Glutamatergic neuron (in vitro differentiated cells): ENCODE measurements around the gene AK8. TPM values are rescaled to one million over a fixed set of nuclear protein-coding genes. Genes with fewer than 3 reads are reported as not detected.

Experiments used
- DNase-seq: peaks from one replicate; pipeline ENCODE4 v3.0.0; 2022
- H3K27ac Mint-ChIP-seq: one replicate; pipeline ENCODE4 v1.8.0; 2020; ENCODE audit warnings: mild to moderate bottlenecking, mixed read lengths, inconsistent platforms; ENCODE audit not compliant: unreplicated experiment
- H3K27me3 Mint-ChIP-seq: one replicate; pipeline ENCODE4 v1.8.0; 2020; ENCODE audit warnings: mild to moderate bottlenecking, moderate library complexity, mixed read lengths, inconsistent platforms; ENCODE audit not compliant: unreplicated experiment
- H3K36me3 Mint-ChIP-seq: one replicate; pipeline ENCODE4 v1.8.0; 2020; ENCODE audit warnings: mild to moderate bottlenecking, mixed read lengths, inconsistent platforms; ENCODE audit not compliant: unreplicated experiment
- H3K4me1 Mint-ChIP-seq: one replicate; pipeline ENCODE4 v1.8.0; 2020; ENCODE audit warnings: mild to moderate bottlenecking, low read depth, mixed read lengths, inconsistent platforms; ENCODE audit not compliant: unreplicated experiment
- H3K4me3 Mint-ChIP-seq: one replicate; pipeline ENCODE4 v1.8.0; 2020; ENCODE audit warnings: mild to moderate bottlenecking, mixed read lengths, inconsistent platforms; ENCODE audit not compliant: unreplicated experiment
- H3K9me3 Mint-ChIP-seq: one replicate; pipeline ENCODE4 v1.8.0; 2020; ENCODE audit warnings: mild to moderate bottlenecking, moderate library complexity, mixed read lengths, inconsistent platforms; ENCODE audit not compliant: unreplicated experiment
- total RNA-seq: library from RNA; stranded (reverse); fragmentation: NEBNext Ultra II Directional; extraction: Animal tissue kit (Norgen Biotek cat#: 25700); gene quantifications from one replicate; pipeline ENCODE4 v1.2.1, GENCODE V29; 2021; ENCODE audit not compliant: unreplicated experiment
- TF ChIP-seq, protein P1 (sequence below): fragments of 200-600 bp; sonication (generic); IDR thresholded peaks from one replicate; pipeline ENCODE4 v1.5.0; 2021; ENCODE audit not compliant: partially characterized antibody, unreplicated experiment

Gene AK8
- total RNA-seq, 1 donor from 2014 or later = 0.44 TPM

- no peak for DNase-seq
- no peaks in the 10 kb centered on the region for H3K27me3 Mint-ChIP-seq
- H3K27ac Mint-ChIP-seq = no peak overlapping the region
- peaks cover 8% of the 10 kb centered on the region for H3K4me1 Mint-ChIP-seq
- TF ChIP-seq, protein P1, sequence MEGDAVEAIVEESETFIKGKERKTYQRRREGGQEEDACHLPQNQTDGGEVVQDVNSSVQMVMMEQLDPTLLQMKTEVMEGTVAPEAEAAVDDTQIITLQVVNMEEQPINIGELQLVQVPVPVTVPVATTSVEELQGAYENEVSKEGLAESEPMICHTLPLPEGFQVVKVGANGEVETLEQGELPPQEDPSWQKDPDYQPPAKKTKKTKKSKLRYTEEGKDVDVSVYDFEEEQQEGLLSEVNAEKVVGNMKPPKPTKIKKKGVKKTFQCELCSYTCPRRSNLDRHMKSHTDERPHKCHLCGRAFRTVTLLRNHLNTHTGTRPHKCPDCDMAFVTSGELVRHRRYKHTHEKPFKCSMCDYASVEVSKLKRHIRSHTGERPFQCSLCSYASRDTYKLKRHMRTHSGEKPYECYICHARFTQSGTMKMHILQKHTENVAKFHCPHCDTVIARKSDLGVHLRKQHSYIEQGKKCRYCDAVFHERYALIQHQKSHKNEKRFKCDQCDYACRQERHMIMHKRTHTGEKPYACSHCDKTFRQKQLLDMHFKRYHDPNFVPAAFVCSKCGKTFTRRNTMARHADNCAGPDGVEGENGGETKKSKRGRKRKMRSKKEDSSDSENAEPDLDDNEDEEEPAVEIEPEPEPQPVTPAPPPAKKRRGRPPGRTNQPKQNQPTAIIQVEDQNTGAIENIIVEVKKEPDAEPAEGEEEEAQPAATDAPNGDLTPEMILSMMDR = no peak
- no peaks in the 10 kb centered on the region for H3K36me3 Mint-ChIP-seq
- no peaks in the 10 kb centered on the region for H3K9me3 Mint-ChIP-seq
- H3K4me3 Mint-ChIP-seq = no peak overlapping the region
Measured at GRCh38 chr9:132914924-132915323, 36.8 kb upstream of the AK8 start.

GRCh38 chr9:132912131-132912530, 34.0 kb upstream of the AK8 start:
- no peaks in the 10 kb centered on the region for H3K9me3 Mint-ChIP-seq
- H3K27me3 Mint-ChIP-seq = no peaks in the 10 kb centered on the region
- no peak overlapping the region for H3K27ac Mint-ChIP-seq
- H3K4me3 Mint-ChIP-seq = no peak overlapping the region
- H3K4me1 Mint-ChIP-seq = no peaks in the 10 kb centered on the region
- TF ChIP-seq, protein P1 = no peak
- no peak for DNase-seq
- H3K36me3 Mint-ChIP-seq = no peaks in the 10 kb centered on the region

- TF ChIP-seq, protein P1 = no peak
- no peak overlapping the region for H3K27ac Mint-ChIP-seq
- no peaks in the 10 kb centered on the region for H3K36me3 Mint-ChIP-seq
- no peak for DNase-seq
- peaks cover 3% of the 10 kb centered on the region for H3K27me3 Mint-ChIP-seq
- no peaks in the 10 kb centered on the region for H3K4me1 Mint-ChIP-seq
- H3K4me3 Mint-ChIP-seq = no peak overlapping the region
- H3K9me3 Mint-ChIP-seq = no peaks in the 10 kb centered on the region
Measured at GRCh38 chr9:132910376-132910775, 32.3 kb upstream of the AK8 start.

GRCh38 chr9:132909311-132909710, 31.2 kb upstream of the AK8 start:
- TF ChIP-seq, protein P1 = no peak
- Mint-ChIP-seq H3K36me3 (no peaks in the 10 kb centered on the region), H3K4me1 (no peaks in the 10 kb centered on the region), H3K27ac (no peak overlapping the region), H3K27me3 (peaks cover 3% of the 10 kb centered on the region), H3K9me3 (no peaks in the 10 kb centered on the region), H3K4me3 (no peak overlapping the region)
- no peak for DNase-seq

- H3K27ac Mint-ChIP-seq = no peak overlapping the region
- no peaks in the 10 kb centered on the region for H3K36me3 Mint-ChIP-seq
- TF ChIP-seq, protein P1 = no peak
- H3K9me3 Mint-ChIP-seq = no peaks in the 10 kb centered on the region
- DNase-seq = no peak
- H3K27me3 Mint-ChIP-seq = peaks cover 3% of the 10 kb centered on the region
- no peaks in the 10 kb centered on the region for H3K4me1 Mint-ChIP-seq
- H3K4me3 Mint-ChIP-seq = no peak overlapping the region
Measured at GRCh38 chr9:132908635-132909034, 30.6 kb upstream of the AK8 start.
